OCI-LY7 (cell line): ENCODE measurements around the gene FUCA1. TPM values are rescaled to one million over a fixed set of nuclear protein-coding genes. Genes with fewer than 3 reads are reported as not detected.

Experiments used
- BruUV-seq: library from RNA; stranded (reverse); fragments of 400-500 nt; replicated peaks from 2 replicates; lab custom pipeline; 2021; lab: Mats Ljungman, UMichigan
- CTCF ChIA-PET: fragments of 300-600 bp; sonication (Branson Sonifier 250); formaldehyde crosslinking; loops from one replicate; lab custom pipeline; 2022; ENCODE audit warnings: antibody characterized with exemption; ENCODE audit not compliant: unreplicated experiment; lab: Charles Lee
- POLR2A ChIA-PET: fragments of 300-600 bp; sonication (Branson Sonifier 250); formaldehyde crosslinking; loops from one replicate; lab custom pipeline; 2022; ENCODE audit warnings: antibody characterized with exemption; lab: Charles Lee
- DNase-seq: peaks from one replicate; pipeline ENCODE4 v3.0.0-alpha.2; 2015; ENCODE audit warnings: low spot score
- H2AFZ ChIP-seq: fragments of 200-600 bp; sonication (generic), shearing (Covaris generic); 2 replicates; pipeline ENCODE4 v1.6.1; 2014; ENCODE audit warnings: mild to moderate bottlenecking, antibody characterized with exemption, low read length, moderate library complexity
- H3K27ac ChIP-seq: fragments of 200-600 bp; sonication (generic); 2 replicates; pipeline ENCODE4 v1.5.1; 2014; ENCODE audit warnings: mixed run types, low read depth, mild to moderate bottlenecking, moderate library complexity, low read length, inconsistent platforms; ENCODE audit not compliant: poor library complexity, severe bottlenecking
- H3K36me3 ChIP-seq: fragments of 200-600 bp; sonication (generic); 2 replicates; pipeline ENCODE4 v1.6.1; 2014; ENCODE audit warnings: mild to moderate bottlenecking, antibody characterized with exemption, low read length, moderate library complexity, mixed read lengths; ENCODE audit not compliant: insufficient read depth
- H3K4me1 ChIP-seq: fragments of 200-600 bp; sonication (generic); 2 replicates; pipeline ENCODE4 v1.5.1; 2014; ENCODE audit warnings: mild to moderate bottlenecking, low read length; ENCODE audit not compliant: insufficient read depth, poor library complexity, severe bottlenecking
- H3K4me2 ChIP-seq: fragments of 200-600 bp; sonication (generic); 2 replicates; pipeline ENCODE4 v1.6.1; 2014; ENCODE audit warnings: mild to moderate bottlenecking, low read length
- H3K4me3 ChIP-seq: fragments of 200-600 bp; sonication (generic); 2 replicates; pipeline ENCODE4 v1.5.1; 2014; ENCODE audit warnings: mild to moderate bottlenecking, low read depth, low read length; ENCODE audit not compliant: poor library complexity, severe bottlenecking
- H3K79me2 ChIP-seq: fragments of 200-600 bp; sonication (generic); 2 replicates; pipeline ENCODE4 v1.6.1; 2016; ENCODE audit warnings: low read depth, mild to moderate bottlenecking, low read length, moderate library complexity, mixed read lengths; ENCODE audit not compliant: insufficient read depth
- H3K9me2 ChIP-seq: fragments of 200-600 bp; sonication (generic); 2 replicates; pipeline ENCODE4 v1.6.1; 2016; ENCODE audit warnings: mild to moderate bottlenecking, low read length, mixed read lengths; ENCODE audit not compliant: insufficient read depth
- H3K9me3 ChIP-seq: fragments of 200-600 bp; sonication (generic); 2 replicates; pipeline ENCODE4 v1.6.1; 2014; ENCODE audit warnings: mild to moderate bottlenecking, mixed run types, low read length, mixed read lengths
- H4K20me1 ChIP-seq: fragments of 200-600 bp; sonication (generic); 2 replicates; pipeline ENCODE4 v1.6.1; 2014; ENCODE audit warnings: mild to moderate bottlenecking, antibody characterized with exemption, low read length, moderate library complexity, mixed read lengths; ENCODE audit not compliant: insufficient read depth
- CTCF ChIP-seq: fragments of 200-600 bp; sonication (generic); conservative IDR thresholded peaks from 2 replicates; pipeline ENCODE4 v1.5.1; 2014; ENCODE audit warnings: mild to moderate bottlenecking, antibody characterized with exemption, low read length, moderate library complexity, mixed read lengths
- EZH2phosphoT487 ChIP-seq: fragments of 200-600 bp; sonication (generic); IDR thresholded peaks from 2 replicates; pipeline ENCODE4 v1.6.1; 2018; ENCODE audit warnings: low read depth, borderline replicate concordance, mild to moderate bottlenecking, mixed run types, antibody characterized with exemption, low read length, moderate library complexity, mixed read lengths
- intact Hi-C: fragments of 100-400 bp; cut with micrococcal nuclease; formaldehyde crosslinking; loops from one replicate; pipeline ENCODE4 v1.10.0; 2022; ENCODE audit not compliant: unreplicated experiment
- total RNA-seq, 2 experiments: library from RNA; depleted of rRNA in 1 of 2; stranded (reverse); fragments of >200 nt in 1 of 2; shearing (Covaris generic) in 1 of 2; gene quantifications; 2 replicates each; pipeline ENCODE4 v1.2.3, GENCODE V29; 2014 to 2022

FUCA1 gene
- total RNA-seq, 2 experiments from 2014 or later, result 9.1 to 9.9 TPM

GRCh38 chr1:23882746-23883145 lies 14.7 kb upstream of the FUCA1 start:
- no peak overlapping the region for H2AFZ ChIP-seq
- H3K4me2 ChIP-seq, result no peak overlapping the region
- H3K9me3 ChIP-seq, result peaks cover 23% of the 10 kb centered on the region
- no peak for DNase-seq
- CTCF ChIA-PET, result no interaction called here
- no peaks in the 10 kb centered on the region for H4K20me1 ChIP-seq
- no peak for TF ChIP-seq CTCF
- POLR2A ChIA-PET, result interaction anchor here (0.9 to 1.3 kb wide), 2 partner anchors 9 to 25 kb away, joined by 5 to 6 read pairs; no protein-coding TSS in a partner anchor
- intact Hi-C loops, result no loop called here
- H3K4me1 ChIP-seq, result peaks cover 8% of the 10 kb centered on the region
- peaks cover 9% of the 10 kb centered on the region; the same call in 1 of the 2 replicates for H3K79me2 ChIP-seq
- H3K27ac ChIP-seq, result no peak overlapping the region
- no peak overlapping the region for H3K4me3 ChIP-seq
- BruUV-seq, result no TSS peak
- no peaks in the 10 kb centered on the region for H3K9me2 ChIP-seq
- peaks cover 69% of the 10 kb centered on the region for H3K36me3 ChIP-seq

- no peaks in the 10 kb centered on the region for H3K79me2 ChIP-seq
- CTCF ChIA-PET, result no interaction called here
- no TSS peak for BruUV-seq
- peaks cover 71% of the 10 kb centered on the region for H3K36me3 ChIP-seq
- no peak for DNase-seq
- H3K9me2 ChIP-seq, result no peaks in the 10 kb centered on the region
- no peak overlapping the region for H2AFZ ChIP-seq
- peaks cover 25% of the 10 kb centered on the region for H3K9me3 ChIP-seq
- no peak overlapping the region for H3K4me2 ChIP-seq
- no peak overlapping the region for H3K27ac ChIP-seq
- POLR2A ChIA-PET, result interaction anchor here (0.5 to 0.7 kb wide), 3 partner anchors 35 to 61 kb away, joined by 3 to 4 read pairs (median 3); no protein-coding TSS in a partner anchor
- TF ChIP-seq EZH2phosphoT487 (no peak), CTCF (no peak)
- intact Hi-C loops, result no loop called here
- H3K4me1 ChIP-seq, result no peaks in the 10 kb centered on the region
- no peak overlapping the region for H3K4me3 ChIP-seq
- no peaks in the 10 kb centered on the region for H4K20me1 ChIP-seq
Observed at GRCh38 chr1:23879809-23880208, 11.7 kb upstream of the FUCA1 start.

- H4K20me1 ChIP-seq, result no peaks in the 10 kb centered on the region
- no TSS peak for BruUV-seq
- no peaks in the 10 kb centered on the region for H3K79me2 ChIP-seq
Observed at GRCh38 chr1:23878668-23879067, 10.6 kb upstream of the FUCA1 start.

More at GRCh38 chr1:23878668-23879067, 10.6 kb upstream of the FUCA1 start:
- H2AFZ ChIP-seq, result no peak overlapping the region
- H3K36me3 ChIP-seq, result peaks cover 82% of the 10 kb centered on the region
- peaks cover 25% of the 10 kb centered on the region for H3K9me3 ChIP-seq
- intact Hi-C loops, result no loop called here
- POLR2A ChIA-PET, result no interaction called here
- H3K4me3 ChIP-seq, result no peak overlapping the region
- no peak overlapping the region for H3K4me2 ChIP-seq
- TF ChIP-seq CTCF (no peak), EZH2phosphoT487 (no peak)
- DNase-seq, result peak; percentile 27
- H3K27ac ChIP-seq, result no peak overlapping the region
- H3K4me1 ChIP-seq, result no peaks in the 10 kb centered on the region
- CTCF ChIA-PET, result no interaction called here
- H3K9me2 ChIP-seq, result no peaks in the 10 kb centered on the region
